GM19023 (cell line): ENCODE measurements around the gene IFI35.
"Not testable (repeated sequence)": the region's sequence is repeated elsewhere in the genome, so short reads cannot be mapped to it uniquely, and the experiment has no call there.

Experiments used
- ATAC-seq: cut with Tn5 transposase; IDR thresholded peaks from one replicate; pipeline ENCODE4 v1.9.1; 2021; ENCODE audit warnings: mild to moderate bottlenecking, moderate library complexity; ENCODE audit not compliant: unreplicated experiment

Gene IFI35

GRCh38 chr17:42997390-42997983, 9.1 kb upstream of the IFI35 start:
- ATAC-seq = no peak

GRCh38 chr17:42997984-42998938, 8.3 kb upstream of the IFI35 start, which contains the start of gene RPL27:
TSS of gene RPL27 (plus strand) at chr17:42998419. CDS start at chr17:42998751, 332 bp downstream.
- peak; percentile 92 for ATAC-seq

- ATAC-seq = no peak
Measured at GRCh38 chr17:42999003-42999525, 7.5 kb upstream of the IFI35 start.

GRCh38 chr17:43000894-43001293, 5.7 kb upstream of the IFI35 start:
- ATAC-seq = not testable (repeated sequence)

GRCh38 chr17:43003542-43004172, 2.9 kb upstream of the IFI35 start:
- ATAC-seq = no peak

GRCh38 chr17:43010667-43011308, 4.2 kb downstream of the IFI35 start:
- ATAC-seq = no peak

GRCh38 chr17:43011728-43012472, 5.3 kb downstream of the IFI35 start:
- ATAC-seq = no peak

- no peak for ATAC-seq
Measured at GRCh38 chr17:43013296-43013695, 6.7 kb downstream of the IFI35 start.

- ATAC-seq = no peak
Measured at GRCh38 chr17:43014020-43014648, 7.5 kb downstream of the IFI35 start.

GRCh38 chr17:43014649-43015542, 8.3 kb downstream of the IFI35 start:
- ATAC-seq = no peak

GRCh38 chr17:43015579-43015978, 9.0 kb downstream of the IFI35 start:
- no peak for ATAC-seq

- no peak for ATAC-seq
Measured at GRCh38 chr17:43016216-43016615, 9.6 kb downstream of the IFI35 start.

- no peak for ATAC-seq
Measured at GRCh38 chr17:43018008-43018853, 11.6 kb downstream of the IFI35 start.

GRCh38 chr17:43018932-43019331, 12.3 kb downstream of the IFI35 start:
- ATAC-seq = no peak

GRCh38 chr17:43019418-43019817, 12.8 kb downstream of the IFI35 start:
- no peak for ATAC-seq

- ATAC-seq = no peak
Measured at GRCh38 chr17:43020030-43020621, 13.5 kb downstream of the IFI35 start.
